SU-DHL-6 (cell line): ENCODE data around the gene FOXI2.

ENCODE experiments used
- H2AFZ ChIP-seq: fragments of 200-600 bp; sonication (generic); 2 replicates; pipeline ENCODE4 v1.6.1; 2014; ENCODE audit warnings: low read depth, mild to moderate bottlenecking, moderate library complexity, mixed read lengths, antibody characterized with exemption, low read length; ENCODE audit not compliant: severe bottlenecking
- H3F3A ChIP-seq: fragments of 200-600 bp; shearing (Covaris generic); 2 replicates; pipeline ENCODE4 v1.6.0; 2016; ENCODE audit warnings: antibody characterized with exemption, mild to moderate bottlenecking; ENCODE audit not compliant: insufficient read depth
- H3K27ac ChIP-seq: fragments of 200-600 bp; sonication (generic); 2 replicates; pipeline ENCODE4 v1.5.1; 2016; ENCODE audit warnings: low read depth, mild to moderate bottlenecking, low read length, moderate library complexity, mixed read lengths
- H3K27me3 ChIP-seq: fragments of 200-600 bp; sonication (generic), shearing (Covaris generic); 2 replicates; pipeline ENCODE4 v1.6.0; 2014; ENCODE audit warnings: mild to moderate bottlenecking, low read length
- H3K36me3 ChIP-seq: fragments of 200-600 bp; sonication (generic); 2 replicates; pipeline ENCODE4 v1.6.1; 2014; ENCODE audit warnings: mild to moderate bottlenecking, low read length, mixed read lengths
- H3K4me2 ChIP-seq: fragments of 300-600, 200-600 bp; shearing (Covaris generic), sonication (generic); 2 replicates; pipeline ENCODE4 v1.6.0; 2014; ENCODE audit warnings: low read length, low read depth, mild to moderate bottlenecking; ENCODE audit not compliant: poor library complexity, severe bottlenecking
- H3K4me3 ChIP-seq: fragments of 200-600 bp; sonication (generic); 2 replicates; pipeline ENCODE4 v1.5.1; 2014; ENCODE audit warnings: antibody characterized with exemption, low read length, mild to moderate bottlenecking, mixed read lengths; ENCODE audit not compliant: insufficient read depth, poor library complexity, severe bottlenecking
- H3K79me2 ChIP-seq: fragments of 200-600 bp; sonication (generic); 2 replicates; pipeline ENCODE4 v1.6.1; 2014; ENCODE audit warnings: mild to moderate bottlenecking, low read length, moderate library complexity; ENCODE audit not compliant: insufficient read depth
- H3K9ac ChIP-seq: fragments of 200-600 bp; sonication (generic); 2 replicates; pipeline ENCODE4 v1.7.0; 2014; ENCODE audit warnings: mild to moderate bottlenecking, low read length
- H3K9me2 ChIP-seq: fragments of 200-600 bp; sonication (generic); replicated peaks from 2 replicates; pipeline ENCODE4 v1.6.1; 2014; ENCODE audit warnings: low read length; ENCODE audit not compliant: insufficient read depth
- H3K9me3 ChIP-seq: fragments of 200-600 bp; sonication (generic); 2 replicates; pipeline ENCODE4 v1.6.1; 2014; ENCODE audit warnings: low read length, mixed read lengths; ENCODE audit not compliant: insufficient read depth
- H4K20me1 ChIP-seq: fragments of 200-600 bp; sonication (generic); 2 replicates; pipeline ENCODE4 v1.6.1; 2014; ENCODE audit warnings: low read depth, mild to moderate bottlenecking, antibody characterized with exemption, low read length, moderate library complexity, mixed read lengths
- EZH2phosphoT487 ChIP-seq: fragments of 200-600 bp; sonication (generic), shearing (Covaris generic); conservative IDR thresholded peaks from 2 replicates; pipeline ENCODE4 v1.6.1; 2018; ENCODE audit warnings: mild to moderate bottlenecking, antibody characterized with exemption, low read length, moderate library complexity, mixed read lengths
- TF ChIP-seq, protein P1 (sequence below): fragments of 200-600 bp; sonication (generic); IDR thresholded peaks from one replicate; pipeline ENCODE4 v1.5.1; 2017; ENCODE audit warnings: antibody characterized with exemption, mild to moderate bottlenecking, low read length, moderate library complexity; ENCODE audit not compliant: insufficient read depth, poor library complexity, severe bottlenecking

FOXI2 gene

DNA sequence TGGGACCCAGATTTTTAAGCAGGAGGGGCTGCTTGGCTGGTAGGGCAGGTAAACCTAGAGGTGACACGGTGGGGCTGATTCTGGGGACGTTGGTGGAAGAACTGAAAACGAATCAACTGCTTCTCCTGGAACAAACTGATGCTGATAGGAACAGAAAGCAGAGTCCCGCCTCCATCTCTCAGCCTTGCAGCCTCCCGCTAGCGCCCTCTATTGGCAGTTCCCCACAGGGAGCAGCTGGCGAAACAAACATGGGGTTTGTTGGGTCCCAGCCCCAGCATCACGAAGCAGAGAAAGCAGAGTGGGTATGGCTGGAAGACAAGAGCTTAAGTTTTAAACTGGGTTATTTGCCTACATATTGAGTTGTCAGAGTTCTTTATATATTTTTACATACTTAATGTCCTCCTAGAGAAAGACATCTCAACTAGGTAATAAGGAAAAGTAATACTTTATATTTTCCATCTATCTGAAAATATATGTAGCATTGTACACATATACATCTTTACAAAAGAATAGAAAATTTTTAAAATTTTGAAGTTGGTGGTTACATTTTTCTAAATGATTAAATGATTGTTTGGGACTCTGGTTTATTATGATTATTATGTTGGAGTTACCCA lies 42.3 kb upstream of the FOXI2 start:
- Histone ChIP-seq H3K79me2 (no peaks in the 10 kb centered on the region), H3K9me2 (no peaks in the 10 kb centered on the region), H3K27ac (no peak overlapping the region), H3K27me3 (no peaks in the 10 kb centered on the region), H2AFZ (no peak overlapping the region), H3K36me3 (no peaks in the 10 kb centered on the region), H3K9me3 (no peaks in the 10 kb centered on the region), H4K20me1 (no peaks in the 10 kb centered on the region), H3K4me3 (no peak overlapping the region), H3K4me2 (no peak overlapping the region), H3K9ac (no peak overlapping the region), H3F3A (no peaks in the 10 kb centered on the region)
- TF ChIP-seq, protein P1, sequence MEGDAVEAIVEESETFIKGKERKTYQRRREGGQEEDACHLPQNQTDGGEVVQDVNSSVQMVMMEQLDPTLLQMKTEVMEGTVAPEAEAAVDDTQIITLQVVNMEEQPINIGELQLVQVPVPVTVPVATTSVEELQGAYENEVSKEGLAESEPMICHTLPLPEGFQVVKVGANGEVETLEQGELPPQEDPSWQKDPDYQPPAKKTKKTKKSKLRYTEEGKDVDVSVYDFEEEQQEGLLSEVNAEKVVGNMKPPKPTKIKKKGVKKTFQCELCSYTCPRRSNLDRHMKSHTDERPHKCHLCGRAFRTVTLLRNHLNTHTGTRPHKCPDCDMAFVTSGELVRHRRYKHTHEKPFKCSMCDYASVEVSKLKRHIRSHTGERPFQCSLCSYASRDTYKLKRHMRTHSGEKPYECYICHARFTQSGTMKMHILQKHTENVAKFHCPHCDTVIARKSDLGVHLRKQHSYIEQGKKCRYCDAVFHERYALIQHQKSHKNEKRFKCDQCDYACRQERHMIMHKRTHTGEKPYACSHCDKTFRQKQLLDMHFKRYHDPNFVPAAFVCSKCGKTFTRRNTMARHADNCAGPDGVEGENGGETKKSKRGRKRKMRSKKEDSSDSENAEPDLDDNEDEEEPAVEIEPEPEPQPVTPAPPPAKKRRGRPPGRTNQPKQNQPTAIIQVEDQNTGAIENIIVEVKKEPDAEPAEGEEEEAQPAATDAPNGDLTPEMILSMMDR = peak; percentile 60
- TF ChIP-seq EZH2phosphoT487 = no peak

DNA sequence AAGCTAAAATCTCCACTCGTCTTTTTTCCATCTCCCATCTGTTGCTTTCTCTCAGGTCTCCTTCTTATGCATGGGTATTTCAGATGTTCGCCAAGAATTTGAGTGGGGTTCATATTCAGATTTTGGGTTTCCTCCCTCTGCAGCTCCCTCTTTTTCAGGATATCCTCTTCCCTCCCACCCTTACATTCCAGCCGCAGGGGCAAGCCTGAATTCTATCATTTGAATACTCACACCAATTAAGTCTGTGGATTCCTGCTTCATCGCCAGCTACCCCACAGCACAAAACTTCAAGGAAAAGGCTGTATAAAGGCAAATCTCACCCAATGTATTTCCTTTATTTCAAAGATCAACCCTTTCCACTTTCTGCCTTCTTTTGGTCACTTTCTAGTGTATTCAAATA lies 41.6 kb upstream of the FOXI2 start:
- H3K36me3 ChIP-seq = no peaks in the 10 kb centered on the region
- H3K27me3 ChIP-seq = no peaks in the 10 kb centered on the region
- TF ChIP-seq, protein P1 = no peak
- TF ChIP-seq EZH2phosphoT487 = no peak
- no peak overlapping the region for H2AFZ ChIP-seq
- no peaks in the 10 kb centered on the region for H3K79me2 ChIP-seq
- H3K9me3 ChIP-seq = no peaks in the 10 kb centered on the region
- H4K20me1 ChIP-seq = no peaks in the 10 kb centered on the region
- no peaks in the 10 kb centered on the region for H3K9me2 ChIP-seq
- no peak overlapping the region for H3K4me3 ChIP-seq
- H3K9ac ChIP-seq = no peak overlapping the region
- H3K27ac ChIP-seq = no peak overlapping the region
- H3F3A ChIP-seq = no peaks in the 10 kb centered on the region
- H3K4me2 ChIP-seq = no peak overlapping the region

DNA sequence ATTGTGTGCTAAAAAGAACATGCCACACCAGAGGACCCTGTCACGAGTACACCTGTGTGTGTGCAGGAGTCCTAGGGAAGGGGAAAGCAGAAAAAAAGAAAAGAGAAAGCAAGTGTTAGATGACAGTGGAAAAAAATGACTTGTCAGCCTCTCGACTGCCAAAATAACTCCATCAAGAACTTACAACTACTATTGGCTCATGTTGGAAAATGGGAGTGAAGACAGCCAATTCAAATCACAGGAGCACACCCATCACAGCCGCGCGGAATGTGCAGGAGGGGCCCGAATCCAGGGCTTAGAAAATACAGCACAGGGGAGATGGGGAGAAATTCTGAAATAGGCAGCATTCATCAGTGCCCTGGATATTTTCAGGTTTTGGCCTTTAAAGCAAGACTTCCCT lies 38.1 kb upstream of the FOXI2 start:
- Histone ChIP-seq H3K9me2 (no peaks in the 10 kb centered on the region), H3K9me3 (no peaks in the 10 kb centered on the region), H3K4me3 (no peak overlapping the region), H3K9ac (no peak overlapping the region), H3K36me3 (no peaks in the 10 kb centered on the region), H4K20me1 (no peaks in the 10 kb centered on the region), H2AFZ (no peak overlapping the region), H3K4me2 (no peak overlapping the region), H3F3A (no peaks in the 10 kb centered on the region), H3K27ac (no peak overlapping the region), H3K27me3 (no peaks in the 10 kb centered on the region), H3K79me2 (no peaks in the 10 kb centered on the region)
- no peak for TF ChIP-seq EZH2phosphoT487
- TF ChIP-seq, protein P1 = no peak
